CD14-positive monocyte (primary cell): Measurements from ENCODE around the gene PTGES2. TPM values are rescaled to one million over a fixed set of nuclear protein-coding genes. Genes with fewer than 3 reads are reported as not detected.

Source experiments
- DNase-seq, 3 donors: peaks; one replicate each; pipeline ENCODE4 v3.0.0-alpha.2; 2011 to 2022
- H2AFZ ChIP-seq: 2 replicates; pipeline ENCODE4 v1.6.0; 2012; ENCODE audit warnings: mild to moderate bottlenecking, low read depth, low read length, inconsistent platforms; ENCODE audit not compliant: insufficient read depth, poor library complexity, severe bottlenecking
- H3K27ac ChIP-seq, 2 donors: 1 replicate in 1 of 2; 2 replicates in 1 of 2; pipeline ENCODE4 v1.5.1; 2012 to 2013; ENCODE audit warnings: low read length in 2 of 2, control low read depth in 1 of 2, inconsistent platforms in 1 of 2, low read depth in 1 of 2, mild to moderate bottlenecking in 1 of 2
- H3K27me3 ChIP-seq, 2 donors: one replicate each; pipeline versions ENCODE4 v1.6.0 to v1.6.1; 2011 to 2013; ENCODE audit warnings: low read length in 2 of 2; ENCODE audit not compliant: control insufficient read depth in 2 of 2, insufficient read depth in 2 of 2
- H3K36me3 ChIP-seq, 2 donors: replicated peaks in 1 of 2; 1 replicate in 1 of 2; 2 replicates in 1 of 2; pipeline versions ENCODE4 v1.5.1 to v1.6.1; 2012 to 2013; ENCODE audit warnings: low read length in 2 of 2, control low read depth in 1 of 2, inconsistent platforms in 1 of 2, mild to moderate bottlenecking in 1 of 2; ENCODE audit not compliant: insufficient read depth in 2 of 2, control insufficient read depth in 1 of 2
- H3K4me1 ChIP-seq, 2 donors: 1 replicate in 1 of 2; 2 replicates in 1 of 2; pipeline versions ENCODE4 v1.5.1 to v1.6.1; 2012 to 2013; ENCODE audit warnings: low read length in 2 of 2, control low read depth in 1 of 2, inconsistent platforms in 1 of 2, mild to moderate bottlenecking in 1 of 2, moderate library complexity in 1 of 2; ENCODE audit not compliant: insufficient read depth in 2 of 2, control insufficient read depth in 1 of 2
- H3K4me2 ChIP-seq: replicated peaks from 2 replicates; pipeline ENCODE3; 2012; ENCODE audit warnings: low read length, moderate library complexity, mild to moderate bottlenecking; ENCODE audit not compliant: poor library complexity, severe bottlenecking; ENCODE audit errors: extremely low read depth
- H3K4me3 ChIP-seq, 3 experiments: fragments of 200-600 bp in 1 of 3; sonication (generic) in 1 of 3; replicated peaks in 1 of 3; 1 replicate in 2 of 3; 2 replicates in 1 of 3; pipeline ENCODE4 v1.5.1; 2011 to 2013; ENCODE audit warnings: low read length in 3 of 3, mild to moderate bottlenecking in 3 of 3, control low read depth in 2 of 3, low read depth in 2 of 3, inconsistent platforms in 1 of 3, moderate library complexity in 1 of 3
- H3K79me2 ChIP-seq: 2 replicates; pipeline ENCODE4 v1.6.0; 2012; ENCODE audit warnings: mild to moderate bottlenecking, control low read depth, inconsistent platforms, low read length, moderate library complexity; ENCODE audit not compliant: insufficient read depth
- H3K9ac ChIP-seq: 2 replicates; pipeline ENCODE4 v1.6.0; 2017; ENCODE audit warnings: low read length, mild to moderate bottlenecking; ENCODE audit not compliant: insufficient read depth, poor library complexity, severe bottlenecking
- H3K9me3 ChIP-seq, 2 donors: replicated peaks in 1 of 2; 1 replicate in 1 of 2; 2 replicates in 1 of 2; pipeline versions ENCODE4 v1.5.1 to v1.6.1; 2012 to 2013; ENCODE audit warnings: low read length in 2 of 2, control low read depth in 1 of 2; ENCODE audit not compliant: control insufficient read depth in 1 of 2, insufficient read depth in 1 of 2
- H4K20me1 ChIP-seq: 2 replicates; pipeline ENCODE4 v1.6.0; 2012; ENCODE audit warnings: mild to moderate bottlenecking, low read length, control low read depth, moderate library complexity; ENCODE audit not compliant: insufficient read depth
- H3K27ac Mint-ChIP-seq, 7 donors: one replicate each; pipeline ENCODE4 v1.8.0; 2020; ENCODE audit warnings: mild to moderate bottlenecking in 7 of 7, mixed read lengths in 7 of 7, moderate library complexity in 6 of 7, inconsistent platforms in 2 of 7
- H3K27me3 Mint-ChIP-seq, 3 donors: one replicate each; pipeline ENCODE4 v1.8.0; 2021 to 2022; ENCODE audit warnings: low read depth in 3 of 3, mild to moderate bottlenecking in 3 of 3, mixed read lengths in 3 of 3, moderate library complexity in 3 of 3, inconsistent platforms in 1 of 3
- H3K36me3 Mint-ChIP-seq, 2 donors: one replicate each; pipeline ENCODE4 v1.8.0; 2020; ENCODE audit warnings: mixed read lengths in 2 of 2, inconsistent platforms in 1 of 2, mild to moderate bottlenecking in 1 of 2
- H3K4me1 Mint-ChIP-seq: one replicate; pipeline ENCODE4 v1.8.0; 2020; ENCODE audit warnings: mild to moderate bottlenecking, mixed read lengths
- H3K4me3 Mint-ChIP-seq, 2 donors: one replicate each; pipeline ENCODE4 v1.8.0; 2020; ENCODE audit warnings: mild to moderate bottlenecking in 2 of 2, mixed read lengths in 2 of 2, moderate library complexity in 1 of 2
- H3K9me3 Mint-ChIP-seq, 7 donors: one replicate each; pipeline ENCODE4 v1.8.0; 2020 to 2022; ENCODE audit warnings: mixed read lengths in 7 of 7, mild to moderate bottlenecking in 6 of 7, moderate library complexity in 6 of 7, inconsistent platforms in 2 of 7
- WGBS: methylation state at CpG from one replicate; pipeline ENCODE4 v1.1.5; 2013; ENCODE audit warnings: missing lambda C conversion rate; ENCODE audit not compliant: insufficient coverage; 5-methylcytosine and 5-hydroxymethylcytosine counted together
- intact Hi-C, 2 donors: fragments of 100-400 bp; cut with micrococcal nuclease; formaldehyde crosslinking; loops; one replicate each; pipeline versions ENCODE4 v1.15.0 to v1.15.1; 2023
- polyA plus RNA-seq, 3 donors: library from polyadenylated mRNA; depleted of rRNA in 1 of 3; unstranded in 2 of 3; stranded (reverse) in 1 of 3; fragments of 300-500 nt in 2 of 3; fragments of >200 nt in 1 of 3; fragmentation: Illumina TruSeq in 2 of 3; gene quantifications; 1 replicate in 2 of 3; 2 replicates in 1 of 3; pipeline ENCODE4 v1.2.3, GENCODE V29; 2012 to 2021
- TF ChIP-seq, protein P1 (sequence below): fragments of 200-600 bp; IDR thresholded peaks from one replicate; pipeline ENCODE4 v1.8.0; 2022; ENCODE audit warnings: antibody characterized with exemption, mild to moderate bottlenecking

PTGES2 gene
- polyA plus RNA-seq, 3 donors, result 42.0 to 71.5 (median 49.4) TPM

DNA sequence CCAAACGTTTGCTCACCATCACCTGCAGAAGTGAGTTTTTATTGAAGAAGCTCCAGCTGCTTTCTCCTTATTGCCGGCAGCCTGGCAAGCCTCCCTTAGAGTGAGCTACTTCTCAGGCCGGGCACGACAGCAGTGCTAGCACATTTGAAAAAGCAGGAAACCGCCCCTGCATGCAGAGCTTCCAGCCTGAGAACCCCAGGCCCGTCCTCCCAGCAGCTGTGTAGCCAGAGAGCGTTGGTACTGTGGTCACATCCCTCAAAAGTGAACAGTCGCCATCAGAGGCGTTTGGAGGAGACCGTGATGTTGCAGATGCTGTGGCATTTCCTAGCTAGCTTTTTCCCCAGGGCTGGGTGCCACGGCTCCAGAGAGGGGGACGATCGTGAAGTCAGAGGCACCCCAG lies 36.0 kb downstream of the PTGES2 start:
- Histone ChIP-seq H3K27me3 (no peaks in the 10 kb centered on the region), H3K9me3 (no peaks in the 10 kb centered on the region), H2AFZ (no peak overlapping the region), H3K9ac (no peak overlapping the region), H4K20me1 (peaks cover 73% of the 10 kb centered on the region), H3K36me3 (peaks cover 4 to 10% of the 10 kb centered on the region in 2 donors), H3K27ac (peak overlapping the region in 1 of 2 donors; percentile 97), H3K4me3 (no peak overlapping the region), H3K79me2 (peaks cover 86% of the 10 kb centered on the region), H3K4me1 (peaks cover 45 to 51% of the 10 kb centered on the region in 2 donors), H3K4me2 (peak overlapping the region; percentile 16)
- intact Hi-C loops, result loop anchor here in 1 of 2 donors (5.0 kb wide), 1 partner anchor 39 kb away; no protein-coding TSS in a partner anchor
- Mint-ChIP-seq H3K36me3 (peaks cover 9 to 39% of the 10 kb centered on the region in 2 donors), H3K4me1 (peaks cover 58% of the 10 kb centered on the region), H3K27me3 (no peaks in the 10 kb centered on the region), H3K9me3 (no peaks in the 10 kb centered on the region), H3K27ac (peak overlapping the region in 5 of 7 donors; percentile 2 to 100 (median 35)), H3K4me3 (peak overlapping the region in 1 of 2 donors; percentile 62)
- TF ChIP-seq, protein P1, sequence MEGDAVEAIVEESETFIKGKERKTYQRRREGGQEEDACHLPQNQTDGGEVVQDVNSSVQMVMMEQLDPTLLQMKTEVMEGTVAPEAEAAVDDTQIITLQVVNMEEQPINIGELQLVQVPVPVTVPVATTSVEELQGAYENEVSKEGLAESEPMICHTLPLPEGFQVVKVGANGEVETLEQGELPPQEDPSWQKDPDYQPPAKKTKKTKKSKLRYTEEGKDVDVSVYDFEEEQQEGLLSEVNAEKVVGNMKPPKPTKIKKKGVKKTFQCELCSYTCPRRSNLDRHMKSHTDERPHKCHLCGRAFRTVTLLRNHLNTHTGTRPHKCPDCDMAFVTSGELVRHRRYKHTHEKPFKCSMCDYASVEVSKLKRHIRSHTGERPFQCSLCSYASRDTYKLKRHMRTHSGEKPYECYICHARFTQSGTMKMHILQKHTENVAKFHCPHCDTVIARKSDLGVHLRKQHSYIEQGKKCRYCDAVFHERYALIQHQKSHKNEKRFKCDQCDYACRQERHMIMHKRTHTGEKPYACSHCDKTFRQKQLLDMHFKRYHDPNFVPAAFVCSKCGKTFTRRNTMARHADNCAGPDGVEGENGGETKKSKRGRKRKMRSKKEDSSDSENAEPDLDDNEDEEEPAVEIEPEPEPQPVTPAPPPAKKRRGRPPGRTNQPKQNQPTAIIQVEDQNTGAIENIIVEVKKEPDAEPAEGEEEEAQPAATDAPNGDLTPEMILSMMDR, result no peak
- WGBS, result 48% methylated on average over 12 of the region's 13 CpGs
- no peak for DNase-seq

GRCh38 chr9:128091144-128091543 lies 36.4 kb downstream of the PTGES2 start:
- Histone ChIP-seq H3K4me3 (no peak overlapping the region), H3K4me1 (peaks cover 45 to 51% of the 10 kb centered on the region in 2 donors), H3K4me2 (no peak overlapping the region), H3K9me3 (no peaks in the 10 kb centered on the region), H2AFZ (no peak overlapping the region), H4K20me1 (peaks cover 77% of the 10 kb centered on the region), H3K27ac (no peak overlapping the region), H3K36me3 (peaks cover 4 to 13% of the 10 kb centered on the region in 2 donors), H3K9ac (no peak overlapping the region), H3K27me3 (no peaks in the 10 kb centered on the region), H3K79me2 (peaks cover 85% of the 10 kb centered on the region)
- Mint-ChIP-seq H3K4me1 (peaks cover 58% of the 10 kb centered on the region), H3K4me3 (no peak overlapping the region), H3K36me3 (peaks cover 9 to 40% of the 10 kb centered on the region in 2 donors), H3K9me3 (no peaks in the 10 kb centered on the region), H3K27me3 (no peaks in the 10 kb centered on the region), H3K27ac (peak overlapping the region in 1 of 7 donors; percentile 22)
- WGBS, result 99% methylated on average over 6 of the region's 13 CpGs
- intact Hi-C loops, result loop anchor here in 1 of 2 donors (5.0 kb wide), 1 partner anchor 39 kb away; no protein-coding TSS in a partner anchor
- DNase-seq, result no peak
- TF ChIP-seq, protein P1, result no peak
